Nephron (organoid): ENCODE results near the gene ASAP2.
"Not testable (repeated sequence)": the region's sequence is repeated elsewhere in the genome, so short reads cannot be mapped to it uniquely, and the experiment has no call there.

ENCODE experiments used
- H3K27ac Mint-ChIP-seq, 3 experiments: 2 replicates each; pipeline ENCODE4 v1.8.0; 2020; ENCODE audit warnings: mixed read lengths in 3 of 3, mild to moderate bottlenecking in 2 of 3, moderate library complexity in 1 of 3
- H3K27me3 Mint-ChIP-seq: 2 replicates; pipeline ENCODE4 v1.8.0; 2021; ENCODE audit warnings: low read depth, mild to moderate bottlenecking, moderate library complexity, mixed read lengths
- H3K36me3 Mint-ChIP-seq: 2 replicates; pipeline ENCODE4 v1.8.0; 2020; ENCODE audit warnings: low read depth, mixed read lengths
- H3K4me1 Mint-ChIP-seq: 2 replicates; pipeline ENCODE4 v1.8.0; 2020; ENCODE audit warnings: mixed read lengths
- H3K4me3 Mint-ChIP-seq, 3 experiments: 2 replicates each; pipeline ENCODE4 v1.8.0; 2020; ENCODE audit warnings: mild to moderate bottlenecking in 3 of 3, mixed read lengths in 3 of 3, moderate library complexity in 2 of 3
- H3K9me3 Mint-ChIP-seq: 2 replicates; pipeline ENCODE4 v1.8.0; 2020; ENCODE audit warnings: mixed read lengths
- TF ChIP-seq, protein P1 (sequence below), 3 experiments: fragments of 200-600 bp; sonication (generic); IDR thresholded peaks; one replicate each; pipeline ENCODE4 v1.5.0; 2021; ENCODE audit warnings: antibody characterized with exemption in 3 of 3; ENCODE audit not compliant: unreplicated experiment in 3 of 3

The ASAP2 gene

DNA sequence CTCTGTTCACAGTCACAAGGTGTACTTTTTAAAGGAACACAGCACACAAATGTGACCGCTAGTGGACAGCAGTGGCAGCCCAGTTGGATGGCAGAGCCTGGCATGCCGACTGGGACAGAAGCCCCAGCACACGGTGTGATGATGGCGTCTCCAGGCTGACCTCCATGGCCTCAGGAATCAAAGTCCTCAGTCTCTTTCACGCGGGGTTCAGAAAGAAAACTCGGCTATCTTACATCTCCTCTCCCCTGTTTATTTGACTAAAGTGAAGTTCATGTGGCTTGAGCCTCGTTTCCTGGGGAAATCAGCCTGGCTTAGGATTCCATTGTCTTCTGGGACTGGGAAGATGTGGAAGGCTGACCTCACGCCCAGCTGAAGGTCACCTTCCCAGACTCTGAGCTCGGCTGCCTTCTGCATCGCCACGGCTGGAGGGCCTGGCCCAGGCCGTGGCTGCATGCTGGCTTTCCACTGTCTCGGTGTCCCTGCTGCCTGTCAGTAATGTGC, 56.1 kb downstream of the ASAP2 start:
- TF ChIP-seq, protein P1, sequence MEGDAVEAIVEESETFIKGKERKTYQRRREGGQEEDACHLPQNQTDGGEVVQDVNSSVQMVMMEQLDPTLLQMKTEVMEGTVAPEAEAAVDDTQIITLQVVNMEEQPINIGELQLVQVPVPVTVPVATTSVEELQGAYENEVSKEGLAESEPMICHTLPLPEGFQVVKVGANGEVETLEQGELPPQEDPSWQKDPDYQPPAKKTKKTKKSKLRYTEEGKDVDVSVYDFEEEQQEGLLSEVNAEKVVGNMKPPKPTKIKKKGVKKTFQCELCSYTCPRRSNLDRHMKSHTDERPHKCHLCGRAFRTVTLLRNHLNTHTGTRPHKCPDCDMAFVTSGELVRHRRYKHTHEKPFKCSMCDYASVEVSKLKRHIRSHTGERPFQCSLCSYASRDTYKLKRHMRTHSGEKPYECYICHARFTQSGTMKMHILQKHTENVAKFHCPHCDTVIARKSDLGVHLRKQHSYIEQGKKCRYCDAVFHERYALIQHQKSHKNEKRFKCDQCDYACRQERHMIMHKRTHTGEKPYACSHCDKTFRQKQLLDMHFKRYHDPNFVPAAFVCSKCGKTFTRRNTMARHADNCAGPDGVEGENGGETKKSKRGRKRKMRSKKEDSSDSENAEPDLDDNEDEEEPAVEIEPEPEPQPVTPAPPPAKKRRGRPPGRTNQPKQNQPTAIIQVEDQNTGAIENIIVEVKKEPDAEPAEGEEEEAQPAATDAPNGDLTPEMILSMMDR (IDR thresholded peaks at IDR 0.05; ENCODE audit: unreplicated experiment in 3 of 3), result no peak
- Mint-ChIP-seq H3K27ac (peak overlapping the region; percentile 91 to 96 (median 95)), H3K9me3 (no peaks in the 10 kb centered on the region), H3K4me3 (no peak overlapping the region), H3K4me1 (peaks cover 74% of the 10 kb centered on the region), H3K27me3 (no peaks in the 10 kb centered on the region), H3K36me3 (no peaks in the 10 kb centered on the region)

DNA sequence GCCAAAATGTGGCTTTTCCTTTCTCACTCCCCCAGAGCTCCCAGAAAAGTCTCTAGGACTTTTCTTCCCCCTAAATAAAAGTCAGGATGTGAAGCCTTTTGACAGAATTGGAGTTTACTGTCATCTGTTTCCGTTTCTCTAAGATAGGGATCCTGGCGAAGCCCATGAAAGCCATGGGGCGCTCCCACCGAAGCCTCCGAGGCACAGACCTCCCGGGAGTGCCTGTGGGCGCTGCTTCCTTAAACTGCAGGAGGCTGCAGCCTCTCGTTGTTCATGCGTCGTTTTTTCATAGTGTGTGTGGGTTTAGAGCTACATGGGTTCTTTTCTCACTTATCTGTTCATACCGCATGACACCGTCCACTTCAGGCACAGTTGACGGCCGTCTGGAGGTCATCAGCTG, 56.8 kb downstream of the ASAP2 start:
- Mint-ChIP-seq H3K9me3 (no peaks in the 10 kb centered on the region), H3K36me3 (no peaks in the 10 kb centered on the region), H3K4me1 (peaks cover 79% of the 10 kb centered on the region), H3K4me3 (peak overlapping the region; percentile 10 to 50 (median 40)), H3K27me3 (no peaks in the 10 kb centered on the region), H3K27ac (peak overlapping the region; percentile 91 to 96 (median 95))
- TF ChIP-seq, protein P1 (IDR thresholded peaks at IDR 0.05; ENCODE audit: unreplicated experiment in 3 of 3), result no peak

DNA sequence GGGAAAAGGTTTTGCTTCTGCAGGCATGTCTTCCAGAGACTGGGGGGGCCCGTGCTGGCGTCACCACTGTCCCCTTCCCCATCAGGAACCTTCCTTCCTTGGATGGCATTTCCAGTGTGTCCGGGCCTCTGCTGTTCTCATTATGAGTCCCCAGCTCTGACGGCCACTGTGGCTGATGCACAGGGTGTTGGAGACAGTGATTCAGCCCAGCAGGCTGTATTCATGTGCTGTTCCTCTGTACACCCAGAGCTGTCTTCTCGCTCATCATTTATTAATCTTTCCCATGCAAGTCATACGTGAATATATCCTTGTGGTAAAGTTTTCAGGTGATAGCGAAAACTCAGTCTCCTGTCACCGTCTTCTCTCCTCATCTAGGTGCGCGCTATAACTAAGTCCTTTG, 57.7 kb downstream of the ASAP2 start:
- no peaks in the 10 kb centered on the region for H3K36me3 Mint-ChIP-seq
- H3K27me3 Mint-ChIP-seq, result no peaks in the 10 kb centered on the region
- peak overlapping the region; percentile 25 to 68 (median 46) for H3K27ac Mint-ChIP-seq
- TF ChIP-seq, protein P1 (IDR thresholded peaks at IDR 0.05; ENCODE audit: unreplicated experiment in 3 of 3), result no peak
- peaks cover 74% of the 10 kb centered on the region for H3K4me1 Mint-ChIP-seq
- H3K4me3 Mint-ChIP-seq, result no peak overlapping the region
- H3K9me3 Mint-ChIP-seq, result no peaks in the 10 kb centered on the region

DNA sequence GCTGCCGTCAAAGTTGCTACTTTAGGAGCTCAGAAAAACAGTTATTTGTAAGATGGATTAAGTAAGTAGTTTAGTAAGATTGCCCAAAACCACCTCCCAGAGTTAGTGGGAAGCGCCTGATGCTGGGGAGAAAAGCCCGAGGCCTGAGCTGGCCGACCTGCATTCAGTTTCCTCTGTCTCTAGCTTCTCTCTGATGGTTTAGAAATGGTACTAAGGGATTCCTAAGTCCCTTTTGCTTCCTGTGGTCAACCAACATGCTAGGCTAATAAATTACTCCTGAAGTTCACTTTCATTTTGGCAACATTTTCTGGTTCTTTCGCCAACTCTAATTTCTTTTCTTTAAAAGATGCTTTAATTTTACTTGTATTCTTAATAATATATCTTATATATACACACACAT, 60.1 kb downstream of the ASAP2 start:
- peaks cover 4% of the 10 kb centered on the region for H3K9me3 Mint-ChIP-seq
- TF ChIP-seq, protein P1 (IDR thresholded peaks at IDR 0.05; ENCODE audit: unreplicated experiment in 3 of 3), result no peak
- peaks cover 71% of the 10 kb centered on the region for H3K4me1 Mint-ChIP-seq
- H3K27me3 Mint-ChIP-seq, result no peaks in the 10 kb centered on the region
- peaks cover 5% of the 10 kb centered on the region for H3K36me3 Mint-ChIP-seq
- peak overlapping the region in 2 of 3 experiments; percentile 88 to 89 for H3K27ac Mint-ChIP-seq
- H3K4me3 Mint-ChIP-seq, result no peak overlapping the region

DNA sequence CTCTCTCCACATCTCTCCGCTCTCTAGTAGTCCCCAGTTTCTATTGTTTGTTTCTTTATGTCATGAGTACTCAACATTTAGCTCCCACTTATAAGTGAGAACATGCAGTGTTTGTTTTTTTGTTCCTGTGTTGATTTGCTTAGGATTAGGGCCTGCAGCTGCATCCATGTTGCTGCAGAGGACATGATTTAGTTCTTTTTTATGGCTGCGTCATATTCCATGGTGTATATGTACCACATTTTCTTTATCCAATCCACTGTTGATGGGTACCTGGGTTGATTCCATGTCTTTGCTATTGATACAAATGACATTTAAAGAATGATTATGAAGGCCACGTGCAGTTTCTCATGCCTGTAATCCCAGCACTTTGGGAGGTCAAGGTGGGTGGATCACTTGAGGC, 60.7 kb downstream of the ASAP2 start:
- not testable (repeated sequence) for H3K4me3 Mint-ChIP-seq, H3K27me3 Mint-ChIP-seq
- peaks cover 69% of the 10 kb centered on the region for H3K4me1 Mint-ChIP-seq
- peaks cover 11% of the 10 kb centered on the region for H3K36me3 Mint-ChIP-seq
- H3K27ac Mint-ChIP-seq, result peak overlapping the region in 2 of 3 experiments; percentile 9 to 89
- H3K9me3 Mint-ChIP-seq, result peaks cover 10% of the 10 kb centered on the region

DNA sequence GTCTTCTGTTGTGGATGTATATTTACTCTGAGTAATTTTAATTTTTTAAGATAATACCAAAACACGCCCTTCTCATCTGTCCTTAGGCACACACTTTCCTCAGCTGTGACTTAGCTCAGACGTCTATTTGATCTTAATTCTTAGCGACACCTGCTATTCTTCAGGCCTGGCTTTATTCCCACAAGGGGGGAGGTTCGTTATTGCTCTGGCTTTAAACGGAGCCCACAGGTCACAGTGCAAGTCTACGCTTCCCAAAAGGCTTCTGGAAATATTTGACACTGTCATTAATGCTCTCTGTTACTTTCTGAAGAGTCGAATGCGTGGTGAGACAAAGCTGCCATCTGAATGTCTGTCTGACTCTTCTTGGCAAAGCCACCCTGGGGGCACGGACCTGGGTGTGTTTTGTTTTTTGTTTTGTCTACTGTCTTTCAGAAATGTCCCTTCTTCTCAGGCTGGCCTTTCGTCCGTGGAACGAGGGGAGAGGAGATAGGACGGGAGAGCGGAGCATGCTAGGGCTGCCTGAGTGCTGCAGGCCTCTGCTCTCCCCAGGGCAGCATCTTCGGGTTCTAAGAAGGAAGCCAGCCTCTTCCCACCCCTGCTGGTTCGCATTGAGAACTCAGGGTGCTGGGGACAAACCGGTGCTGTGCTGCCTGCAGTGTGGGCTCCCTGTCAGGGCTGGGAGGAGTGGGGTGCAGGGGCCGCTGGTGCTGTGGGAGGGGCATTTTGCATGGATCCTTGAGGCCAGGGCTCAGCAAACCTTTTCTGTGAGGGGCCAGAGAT, 61.9 kb downstream of the ASAP2 start:
- H3K36me3 Mint-ChIP-seq, result peaks cover 17% of the 10 kb centered on the region
- peaks cover 19% of the 10 kb centered on the region for H3K9me3 Mint-ChIP-seq
- TF ChIP-seq, protein P1 (IDR thresholded peaks at IDR 0.05; ENCODE audit: unreplicated experiment in 3 of 3), result no peak
- H3K27me3 Mint-ChIP-seq, result peaks cover 3% of the 10 kb centered on the region
- H3K4me3 Mint-ChIP-seq, result no peak overlapping the region
- H3K4me1 Mint-ChIP-seq, result peaks cover 62% of the 10 kb centered on the region
- peak overlapping the region; percentile 8 to 60 (median 42) for H3K27ac Mint-ChIP-seq
